Measurements from ENCODE around the gene MACROD2. TPM values are rescaled to one million over a fixed set of nuclear protein-coding genes. Genes with fewer than 3 reads are reported as not detected.

The MACROD2 gene
- total RNA-seq, 1 experiment from 2014 or later = 1.6 TPM

DNA sequence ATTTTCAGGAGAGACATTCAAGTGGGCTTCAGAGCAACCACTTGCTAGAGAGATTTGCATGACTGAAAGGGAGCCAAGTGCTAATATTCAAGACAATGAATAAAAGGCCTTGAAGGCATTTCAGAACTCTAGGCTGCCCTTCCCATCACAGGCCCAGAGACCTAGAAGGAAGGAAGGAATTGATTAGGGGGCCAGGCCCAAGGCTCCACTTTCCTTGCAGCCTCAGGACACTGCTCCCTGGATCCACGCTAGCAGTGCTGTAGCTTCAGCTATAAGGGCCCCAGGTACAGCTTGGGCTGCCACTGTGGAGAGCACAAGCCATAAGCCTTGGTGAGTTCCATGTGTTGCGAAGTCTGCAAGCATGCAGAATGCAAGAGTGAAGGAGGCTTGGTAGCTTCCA lies 1074.0 kb downstream of the MACROD2 start:
- H2AFZ ChIP-seq (ENCODE audit: low read length) = no peak overlapping the region
- H4K5ac ChIP-seq (ENCODE audit: insufficient read length, low read depth, low read length) = no peak overlapping the region
- H3K23me2 ChIP-seq (ENCODE audit: insufficient read length, low read depth, low read length, poor library complexity, severe bottlenecking) = no peaks in the 10 kb centered on the region
- H3K9ac ChIP-seq (ENCODE audit: extremely low read depth, insufficient read length, low read length) = no peak overlapping the region
- no peak overlapping the region for H3K18ac ChIP-seq (ENCODE audit: insufficient read length, low read depth, low read length)
- peaks cover 4% of the 10 kb centered on the region; the same call in 1 of the 2 replicates for H3K4me1 ChIP-seq (ENCODE audit: insufficient read depth, low read length)
- H2AK5ac ChIP-seq (ENCODE audit: insufficient read length, low read length) = no peak overlapping the region
- no peak overlapping the region for H3K56ac ChIP-seq (ENCODE audit: insufficient read length, low read depth, low read length)
- WGBS (ENCODE audit: extremely low coverage, insufficient read length, low lambda C conversion rate) = no CpG with 5 or more reads among the region's 2 CpGs
- no peak overlapping the region for H3K4me2 ChIP-seq (ENCODE audit: insufficient read depth, insufficient read length, low read length)
- no peaks in the 10 kb centered on the region for H3K79me2 ChIP-seq (ENCODE audit: insufficient read depth, low read length)
- H3K4me3 Mint-ChIP-seq = no peak overlapping the region
- H3K27ac ChIP-seq (ENCODE audit: insufficient read length, low read depth, low read length) = no peak overlapping the region
- no peak overlapping the region for H3K23ac ChIP-seq (ENCODE audit: insufficient read length, low read depth, low read length)
- no peaks in the 10 kb centered on the region for H3K9me3 ChIP-seq (ENCODE audit: control insufficient read depth, low read depth, low read length)
- TF ChIP-seq, protein P1, sequence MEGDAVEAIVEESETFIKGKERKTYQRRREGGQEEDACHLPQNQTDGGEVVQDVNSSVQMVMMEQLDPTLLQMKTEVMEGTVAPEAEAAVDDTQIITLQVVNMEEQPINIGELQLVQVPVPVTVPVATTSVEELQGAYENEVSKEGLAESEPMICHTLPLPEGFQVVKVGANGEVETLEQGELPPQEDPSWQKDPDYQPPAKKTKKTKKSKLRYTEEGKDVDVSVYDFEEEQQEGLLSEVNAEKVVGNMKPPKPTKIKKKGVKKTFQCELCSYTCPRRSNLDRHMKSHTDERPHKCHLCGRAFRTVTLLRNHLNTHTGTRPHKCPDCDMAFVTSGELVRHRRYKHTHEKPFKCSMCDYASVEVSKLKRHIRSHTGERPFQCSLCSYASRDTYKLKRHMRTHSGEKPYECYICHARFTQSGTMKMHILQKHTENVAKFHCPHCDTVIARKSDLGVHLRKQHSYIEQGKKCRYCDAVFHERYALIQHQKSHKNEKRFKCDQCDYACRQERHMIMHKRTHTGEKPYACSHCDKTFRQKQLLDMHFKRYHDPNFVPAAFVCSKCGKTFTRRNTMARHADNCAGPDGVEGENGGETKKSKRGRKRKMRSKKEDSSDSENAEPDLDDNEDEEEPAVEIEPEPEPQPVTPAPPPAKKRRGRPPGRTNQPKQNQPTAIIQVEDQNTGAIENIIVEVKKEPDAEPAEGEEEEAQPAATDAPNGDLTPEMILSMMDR (conservative IDR thresholded peaks at IDR 0.05) = no peak
- H4K91ac ChIP-seq (ENCODE audit: insufficient read length, low read depth, low read length) = no peak overlapping the region
- H2BK15ac ChIP-seq (ENCODE audit: low read depth, low read length) = no peak overlapping the region
- no peak overlapping the region; the same call in 1 of the 2 replicates for H3K14ac ChIP-seq (ENCODE audit: insufficient read depth, low read length)
- H4K8ac ChIP-seq (replicated peaks; ENCODE audit: insufficient read length, low read depth, low read length) = no peak overlapping the region
- peaks cover 0 to 8% (median 5%) of the 10 kb centered on the region in 3 experiments; a peak in 4 of 7 replicates for H3K36me3 Mint-ChIP-seq (ENCODE audit: insufficient read depth in 1 of 3, low read depth in 3 of 3)
- no peak overlapping the region for H2BK20ac ChIP-seq (ENCODE audit: low read depth, low read length, poor library complexity, severe bottlenecking)
- no peak overlapping the region for H2BK5ac ChIP-seq (ENCODE audit: insufficient read length, low read length)
- no peaks in the 10 kb centered on the region for H4K20me1 ChIP-seq (ENCODE audit: control insufficient read depth, insufficient read depth, insufficient read length)
- H3T11ph ChIP-seq (ENCODE audit: low read length) = no peak overlapping the region
- no peak overlapping the region for H3K27ac Mint-ChIP-seq
- H3K79me1 ChIP-seq (ENCODE audit: insufficient read depth, low read depth, low read length, poor library complexity, severe bottlenecking) = no peaks in the 10 kb centered on the region
- H2BK120ac ChIP-seq (ENCODE audit: low read depth, low read length, poor library complexity, severe bottlenecking) = no peak overlapping the region
- no peaks in the 10 kb centered on the region for H3K27me3 ChIP-seq (ENCODE audit: insufficient read depth, low read length)
- no peak overlapping the region for H3K4ac ChIP-seq (ENCODE audit: low read depth, low read length)
- H3K9me3 Mint-ChIP-seq = peaks cover 0 to 9% of the 10 kb centered on the region in 2 experiments; a peak in 2 of 5 replicates
- DNase-seq = peak; percentile 39
- no peak overlapping the region for H2BK12ac ChIP-seq (ENCODE audit: insufficient read length, low read depth, low read length)
- peaks cover 15 to 16% of the 10 kb centered on the region in 2 experiments for H3K4me1 Mint-ChIP-seq
- H3K27me3 Mint-ChIP-seq (ENCODE audit: low read depth) = no peaks in the 10 kb centered on the region

Measured in H9 (cell line).